ENCODE results near the gene EGFR.

Gene EGFR

DNA sequence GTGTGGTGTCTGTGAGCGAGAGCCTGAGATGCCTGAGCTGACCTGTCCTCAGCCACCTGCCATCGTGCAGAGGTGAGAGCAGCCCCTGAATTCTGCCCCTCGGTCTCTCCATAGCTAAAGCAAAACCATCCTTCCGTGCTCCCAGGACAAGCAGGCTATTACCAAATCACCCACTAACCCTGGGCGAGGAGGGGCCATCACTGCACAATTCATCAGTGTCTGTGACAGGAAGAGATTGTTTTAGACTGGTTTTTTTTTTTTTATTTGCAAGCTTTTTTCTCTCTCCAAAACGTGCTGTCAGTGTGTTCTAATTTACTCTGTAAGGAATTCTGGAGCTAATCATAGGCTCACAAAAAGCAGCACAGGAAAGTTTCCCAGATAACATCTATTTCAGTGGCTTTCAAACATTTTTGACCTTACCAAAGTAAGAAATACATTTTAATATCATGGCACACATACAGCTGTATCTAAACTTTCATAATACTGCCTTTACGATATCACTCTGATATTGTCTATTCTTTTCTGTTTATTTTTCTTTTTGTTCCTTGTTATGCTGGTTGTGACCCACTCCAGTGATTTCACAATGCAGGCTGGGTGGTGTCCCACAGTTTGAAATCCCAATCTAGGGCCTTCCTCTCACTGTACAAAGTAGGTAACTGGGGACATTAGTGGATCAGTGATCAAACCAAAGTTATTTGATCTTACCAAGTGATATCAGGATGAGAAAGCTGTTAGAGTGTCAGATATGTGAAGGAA is 62.8 kb downstream of the EGFR start:
- no peak for DNase-seq (ENCODE audit: low spot score)

DNA sequence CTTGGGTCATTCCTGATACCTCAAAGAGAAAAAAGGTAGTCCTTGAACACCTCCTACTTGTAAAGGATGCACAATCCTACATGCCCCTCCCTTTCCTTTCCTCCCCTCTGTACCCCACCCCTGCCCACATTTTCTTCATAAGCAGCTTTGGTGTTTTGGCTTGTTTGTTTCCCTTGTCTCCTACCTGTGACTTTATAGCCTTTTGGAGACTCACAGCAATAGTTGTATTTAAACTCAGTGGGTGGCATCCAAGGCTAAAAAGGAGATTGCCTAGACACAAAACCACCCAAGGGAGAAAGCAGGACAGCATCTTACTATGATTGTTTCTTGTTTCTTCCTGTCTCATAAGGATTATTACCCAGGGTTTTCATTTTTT is 63.4 kb downstream of the EGFR start:
- DNase-seq (ENCODE audit: low spot score): no peak

DNA sequence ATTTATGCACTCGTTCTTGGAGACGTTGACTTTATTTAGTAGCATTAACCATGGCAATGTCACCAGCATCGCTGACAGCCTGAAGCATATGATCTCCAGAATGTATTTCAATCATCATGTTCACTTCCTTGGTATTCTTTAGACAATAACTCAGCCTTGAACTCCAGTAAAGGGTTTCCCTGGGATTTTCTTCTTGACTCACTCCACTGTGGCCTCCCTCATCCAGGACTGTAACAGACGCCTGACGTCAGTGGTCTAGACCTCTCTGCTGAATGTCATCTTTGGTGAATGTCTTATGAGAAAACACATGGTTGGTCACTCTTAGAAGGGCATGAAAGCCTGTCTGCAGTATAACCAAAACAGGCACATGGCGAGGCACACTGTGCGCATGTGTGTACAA is 64.4 kb downstream of the EGFR start:
- DNase-seq (ENCODE audit: low spot score): no peak

GRCh38 chr7:55084307-55084706 is 65.5 kb downstream of the EGFR start:
- no peak for DNase-seq (ENCODE audit: low spot score)

- DNase-seq (ENCODE audit: low spot score): no peak
Measured at GRCh38 chr7:55085511-55086412, 66.9 kb downstream of the EGFR start.

GRCh38 chr7:55086413-55087201 is 67.8 kb downstream of the EGFR start:
- DNase-seq (ENCODE audit: low spot score): no peak

DNA sequence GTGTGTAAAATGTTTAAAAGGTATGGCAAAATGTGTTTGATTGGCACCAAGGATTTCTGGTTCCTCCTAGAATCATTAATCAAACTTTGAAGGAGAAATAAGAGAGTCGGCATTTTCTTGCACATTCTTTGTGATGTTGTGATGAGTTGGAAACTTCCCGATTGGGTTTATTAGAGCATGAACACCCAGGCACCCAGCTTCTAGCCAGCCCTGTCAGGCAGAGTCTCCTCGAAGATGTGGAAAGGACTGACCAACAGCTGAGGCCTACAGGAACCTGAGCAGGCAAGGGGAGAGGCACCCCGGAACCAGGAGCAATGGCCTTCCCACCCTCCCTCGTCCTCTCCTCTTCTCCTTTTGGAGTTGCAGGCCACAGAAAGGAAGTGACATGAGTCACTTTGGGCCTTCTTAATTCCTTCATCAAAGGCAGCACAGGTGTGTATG is 68.7 kb downstream of the EGFR start:
- no peak for DNase-seq (ENCODE audit: low spot score)

- no peak for DNase-seq (ENCODE audit: low spot score)
Measured at GRCh38 chr7:55088107-55088506, 69.3 kb downstream of the EGFR start.

GRCh38 chr7:55088620-55089019 is 69.8 kb downstream of the EGFR start:
- no peak for DNase-seq (ENCODE audit: low spot score)

DNA sequence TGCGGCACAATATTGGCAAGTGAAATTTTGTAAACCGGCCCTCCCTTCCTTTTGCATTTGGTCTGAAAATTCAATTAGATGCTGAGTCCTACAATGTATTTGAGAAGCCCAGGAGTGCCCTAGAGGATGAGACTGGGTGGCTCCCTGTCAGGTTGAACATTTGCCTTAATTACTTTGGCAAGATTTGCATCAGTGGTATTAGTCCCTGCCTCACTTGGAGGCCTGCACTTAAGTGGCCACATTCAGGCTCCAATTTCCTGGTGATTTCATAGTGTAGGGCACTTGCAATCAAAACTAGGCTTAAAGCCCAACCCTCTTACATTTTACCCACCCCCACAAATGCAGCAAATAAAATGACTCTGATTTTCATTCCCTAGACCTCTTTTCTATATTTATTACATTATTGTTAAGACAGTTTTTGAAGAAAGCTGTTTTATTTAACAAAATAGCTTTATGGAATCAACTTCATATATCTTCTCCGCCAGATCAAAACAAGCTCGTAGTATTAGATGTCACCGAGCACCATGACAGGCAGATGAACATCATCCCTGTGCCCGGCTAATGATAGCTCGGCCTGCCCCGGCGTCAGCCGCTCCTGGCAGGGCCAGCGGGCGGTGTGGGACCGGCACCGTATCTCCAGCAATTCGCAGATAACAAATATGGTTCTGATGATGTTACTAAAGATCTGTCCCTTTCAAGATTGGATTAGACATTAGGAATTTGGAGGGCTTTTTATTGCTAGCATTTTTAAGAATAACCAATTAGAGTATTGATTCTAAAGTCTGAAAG is 73.6 kb downstream of the EGFR start:
- no peak for DNase-seq (ENCODE audit: low spot score)

DNA sequence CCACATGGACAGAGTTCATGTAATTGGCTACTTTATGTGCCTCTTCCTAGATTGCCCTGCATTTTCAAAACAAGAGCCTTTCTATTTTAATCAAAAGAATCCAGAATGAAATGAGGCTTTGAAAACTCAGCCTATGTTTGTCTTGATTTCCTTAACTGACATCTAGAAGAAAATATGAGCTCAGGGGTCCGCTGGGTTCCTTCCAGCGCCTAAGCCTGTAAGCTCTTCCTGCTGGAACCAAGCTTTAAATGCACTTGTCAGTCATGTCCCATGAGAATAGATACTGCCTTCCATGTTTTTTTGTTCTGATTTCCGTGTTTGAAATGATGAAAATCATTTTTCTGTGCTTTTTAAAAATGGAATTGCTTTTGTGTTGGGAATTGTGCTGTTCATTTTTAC is 74.2 kb downstream of the EGFR start:
- no peak for DNase-seq (ENCODE audit: low spot score)

DNA sequence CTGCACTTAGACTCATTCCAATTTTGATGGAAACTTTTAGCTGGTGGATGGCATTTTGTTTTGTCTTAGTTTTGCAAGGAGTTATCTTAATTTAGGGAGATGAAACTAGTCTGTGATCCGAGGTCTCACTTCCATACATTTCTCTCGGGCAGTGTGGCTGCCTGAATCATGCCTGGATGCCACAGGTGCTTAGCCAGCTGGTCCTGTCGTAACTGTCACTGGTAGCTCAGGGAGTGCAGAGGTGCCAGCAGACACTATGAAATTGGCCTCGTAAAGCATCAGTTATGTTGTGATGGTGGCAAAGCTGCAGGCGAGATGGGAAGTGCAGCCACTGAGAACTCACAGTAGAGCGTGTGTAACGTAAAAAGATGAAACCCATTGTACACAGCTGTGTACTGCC is 74.9 kb downstream of the EGFR start:
- no peak for DNase-seq (ENCODE audit: low spot score)

DNA sequence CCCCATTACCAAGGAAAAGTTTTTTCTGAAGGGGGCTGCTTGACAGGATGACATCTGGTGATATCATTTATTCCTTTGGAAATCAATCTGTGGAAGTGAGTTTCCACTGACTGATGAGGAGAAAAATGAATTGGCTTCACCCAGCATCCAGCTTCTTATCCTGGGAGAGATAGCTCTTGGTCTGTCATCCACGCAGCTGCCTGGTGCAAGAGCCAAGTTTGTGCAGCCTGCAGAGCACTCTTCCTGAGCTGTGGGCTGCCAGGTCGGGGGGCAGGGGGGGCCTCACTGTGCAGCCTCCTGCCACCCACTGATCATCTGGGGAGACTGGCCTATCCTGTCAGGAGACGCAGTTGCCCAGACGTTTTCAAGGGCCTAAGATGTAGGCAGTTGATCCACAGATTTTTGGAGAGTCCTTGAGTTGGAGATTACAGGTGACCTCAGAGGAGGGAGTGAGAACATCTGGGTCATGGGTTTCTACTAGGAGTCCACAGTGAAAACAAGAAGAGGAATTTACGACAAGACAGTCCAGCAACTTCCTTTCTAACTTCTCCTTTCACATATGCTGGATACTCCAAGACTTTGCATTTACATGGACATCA is 75.4 kb downstream of the EGFR start:
- DNase-seq (ENCODE audit: low spot score): no peak

- DNase-seq (ENCODE audit: low spot score): no peak
Measured at GRCh38 chr7:55095672-55096071, 76.9 kb downstream of the EGFR start.

- DNase-seq (ENCODE audit: low spot score): no peak
Measured at GRCh38 chr7:55096323-55096722, 77.5 kb downstream of the EGFR start.

- no peak for DNase-seq (ENCODE audit: low spot score)
Measured at GRCh38 chr7:55097100-55097499, 78.3 kb downstream of the EGFR start.

GRCh38 chr7:55099066-55099820 is 80.4 kb downstream of the EGFR start:
- DNase-seq (ENCODE audit: low spot score): peak; percentile 79

DNA sequence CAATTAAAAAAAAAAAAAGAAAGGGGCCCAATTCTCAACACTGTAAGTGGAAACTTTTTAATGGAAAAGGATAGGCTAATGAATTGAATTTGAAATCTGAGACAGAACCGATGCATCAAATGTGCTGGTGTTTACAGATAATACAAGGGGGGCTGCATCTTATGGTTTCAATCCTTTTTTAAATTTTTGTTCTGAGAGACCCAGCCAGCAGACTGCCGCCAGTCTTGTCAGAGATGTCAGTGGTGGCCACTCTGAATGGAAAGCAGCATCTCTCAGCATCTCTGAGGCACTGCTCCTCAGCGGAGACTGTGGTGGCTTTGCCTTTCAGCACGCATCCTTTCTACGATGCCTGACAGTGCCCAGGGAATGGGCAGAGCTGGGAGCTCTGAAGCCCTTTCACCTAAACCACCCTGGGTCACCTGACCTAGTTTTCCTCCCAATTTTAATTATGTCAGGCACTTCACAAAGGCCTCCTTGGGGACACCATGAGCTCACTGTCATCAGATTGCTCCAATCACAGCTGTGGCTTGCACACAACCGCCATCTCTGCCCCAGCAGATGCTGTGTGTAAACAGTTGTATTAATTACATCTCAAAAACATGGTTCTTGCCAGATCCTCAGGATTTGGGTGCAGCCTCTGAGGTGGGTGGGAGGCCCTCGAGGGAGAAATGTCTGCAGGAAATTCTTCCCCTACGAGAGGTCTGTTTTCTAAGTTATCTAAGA is 81.2 kb downstream of the EGFR start:
- peak; percentile 47 for DNase-seq (ENCODE audit: low spot score)

DNA sequence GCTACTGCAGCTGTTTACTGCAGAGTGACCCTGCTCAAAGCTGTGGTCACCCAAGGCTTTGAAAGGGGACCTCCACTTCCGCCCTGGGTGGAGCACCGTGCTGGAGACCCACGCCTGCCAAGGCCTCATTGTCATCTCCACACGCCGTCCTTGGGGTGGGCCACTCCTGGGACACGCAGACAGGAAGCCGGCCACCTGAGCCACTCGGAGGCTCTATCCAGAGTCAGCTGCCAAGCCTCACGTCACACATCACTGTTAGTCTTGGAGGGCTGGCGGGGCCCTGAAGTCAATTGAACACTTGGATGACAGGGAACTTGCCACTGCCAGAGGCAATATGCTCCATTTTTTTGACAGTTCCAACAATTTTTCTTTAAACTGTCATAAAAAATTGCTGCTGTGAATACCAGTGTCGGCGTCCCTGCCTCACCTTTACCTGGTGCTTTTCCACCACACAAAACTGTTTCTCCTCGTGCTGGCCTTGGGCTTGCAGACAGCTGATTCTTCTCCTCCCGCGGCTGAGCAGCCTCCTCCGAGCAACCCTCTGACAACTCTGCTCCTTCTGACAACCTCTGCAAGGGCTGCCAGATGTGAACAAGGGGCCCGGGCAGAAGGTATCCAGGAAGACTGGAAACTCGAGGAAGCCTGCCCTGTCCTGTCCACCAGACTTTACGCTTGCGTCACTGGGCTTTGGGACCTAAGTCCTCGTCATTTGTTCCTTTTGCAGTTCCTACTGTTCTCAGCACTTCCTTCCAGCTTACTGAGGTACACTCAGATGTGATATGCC is 81.9 kb downstream of the EGFR start:
- no peak for DNase-seq (ENCODE audit: low spot score)
